Liver (tissue), 9 donors: ENCODE measurements around the gene TUBE1. TPM values are rescaled to one million over a fixed set of nuclear protein-coding genes. Genes with fewer than 3 reads are reported as not detected.

Source experiments
- DNase-seq: peaks from one replicate; pipeline ENCODE4 v3.0.0-alpha.2; 2017; ENCODE audit warnings: low spot score
- H3K27ac ChIP-seq, 2 donors: one replicate each; pipeline ENCODE4 v1.7.0; 2013; ENCODE audit warnings: inconsistent platforms in 2 of 2, low read length in 2 of 2, control low read depth in 1 of 2, low read depth in 1 of 2, mild to moderate bottlenecking in 1 of 2
- H3K27me3 ChIP-seq, 4 donors: one replicate each; pipeline versions ENCODE4 v1.6.1 to v1.7.0; 2013; ENCODE audit warnings: low read length in 3 of 4, inconsistent platforms in 1 of 4, mild to moderate bottlenecking in 1 of 4, moderate library complexity in 1 of 4; ENCODE audit not compliant: control insufficient read depth in 4 of 4, insufficient read depth in 4 of 4
- H3K36me3 ChIP-seq, 4 donors: one replicate each; pipeline versions ENCODE4 v1.6.1 to v1.7.0; 2013; ENCODE audit warnings: low read length in 3 of 4, mild to moderate bottlenecking in 3 of 4, low read depth in 1 of 4, moderate library complexity in 1 of 4; ENCODE audit not compliant: control insufficient read depth in 4 of 4, insufficient read depth in 3 of 4
- H3K4me1 ChIP-seq, 4 donors: one replicate each; pipeline versions ENCODE4 v1.6.1 to v1.7.0; 2013; ENCODE audit warnings: low read length in 3 of 4, mild to moderate bottlenecking in 3 of 4, moderate library complexity in 1 of 4; ENCODE audit not compliant: control insufficient read depth in 4 of 4, insufficient read depth in 4 of 4
- H3K4me3 ChIP-seq, 3 donors: one replicate each; pipeline versions ENCODE4 v1.6.1 to v1.7.0; 2013; ENCODE audit warnings: low read length in 3 of 3, control low read depth in 1 of 3, low read depth in 1 of 3, mild to moderate bottlenecking in 1 of 3
- H3K9ac ChIP-seq, 2 donors: one replicate each; pipeline ENCODE4 v1.7.0; 2013; ENCODE audit warnings: low read length in 2 of 2, mild to moderate bottlenecking in 2 of 2, moderate library complexity in 2 of 2, control low read depth in 1 of 2, low read depth in 1 of 2
- H3K9me3 ChIP-seq, 4 donors: one replicate each; pipeline versions ENCODE4 v1.6.1 to v1.7.0; 2013; ENCODE audit warnings: low read length in 3 of 4; ENCODE audit not compliant: control insufficient read depth in 4 of 4
- EGR1 ChIP-seq, 2 donors: IDR thresholded peaks; 2 replicates each; pipeline ENCODE4 v1.6.1; 2016 to 2018; ENCODE audit warnings: antibody characterized with exemption in 2 of 2, low read depth in 2 of 2
- FOXA1 ChIP-seq: IDR thresholded peaks from 2 replicates; pipeline ENCODE4 v1.6.1; 2016; ENCODE audit warnings: antibody characterized with exemption
- FOXA2 ChIP-seq: IDR thresholded peaks from 2 replicates; pipeline ENCODE4 v1.6.1; 2016; ENCODE audit warnings: antibody characterized with exemption
- GABPA ChIP-seq, 2 donors: IDR thresholded peaks in 1 of 2; conservative IDR thresholded peaks in 1 of 2; 2 replicates each; pipeline ENCODE4 v1.6.1; 2016; ENCODE audit warnings: antibody characterized with exemption in 2 of 2, mild to moderate bottlenecking in 1 of 2, moderate library complexity in 1 of 2
- HNF4A ChIP-seq, 2 donors: conservative IDR thresholded peaks; 2 replicates each; pipeline ENCODE4 v1.6.1; 2016; ENCODE audit warnings: antibody characterized with exemption in 2 of 2, mild to moderate bottlenecking in 2 of 2
- HNF4G ChIP-seq: IDR thresholded peaks from 2 replicates; pipeline ENCODE4 v1.6.1; 2016; ENCODE audit warnings: antibody characterized with exemption
- NR2F2 ChIP-seq: IDR thresholded peaks from 2 replicates; pipeline ENCODE4 v1.6.1; 2016; ENCODE audit warnings: antibody characterized with exemption
- RAD21 ChIP-seq, 2 donors: IDR thresholded peaks; 2 replicates each; pipeline ENCODE4 v1.6.1; 2016; ENCODE audit warnings: antibody characterized with exemption in 2 of 2, mild to moderate bottlenecking in 2 of 2
- WGBS: extraction: QIAGEN DNeasy Blood & Tissue Kit; methylation state at CpG from one replicate; pipeline ENCODE4 v1.1.7; 2013; 5-methylcytosine and 5-hydroxymethylcytosine counted together
- polyA plus RNA-seq, 2 donors: library from polyadenylated mRNA; stranded (reverse) in 1 of 2; unstranded in 1 of 2; fragments of 200-250 nt in 1 of 2; fragments of >200 nt in 1 of 2; fragmentation: Nextera tagmentation in 1 of 2; extraction: Ambion mirVana in 1 of 2; gene quantifications; one replicate each; pipeline versions ENCODE4 v1.2.1 to v1.2.3, GENCODE V29; 2013 to 2015
- total RNA-seq, 2 donors: library from RNA; depleted of rRNA; stranded (reverse); fragments of >200 nt; gene quantifications; one replicate each; pipeline ENCODE4 v1.2.3, GENCODE V29; 2014
- TF ChIP-seq, protein P1 (sequence below): IDR thresholded peaks from 2 replicates; pipeline ENCODE4 v1.6.1; 2016; ENCODE audit warnings: antibody characterized with exemption
- TF ChIP-seq, protein P2 (sequence below): IDR thresholded peaks from 2 replicates; pipeline ENCODE4 v1.6.1; 2016; ENCODE audit warnings: antibody characterized with exemption
- donor health status: healthy.
- donor health status: healthy.
- donor health status: healthy.
- donor health status: healthy.
- donor health status: healthy.

Gene TUBE1
- total and polyA plus RNA-seq, 4 donors = 8.8 to 45.4 (median 25.4) TPM

DNA sequence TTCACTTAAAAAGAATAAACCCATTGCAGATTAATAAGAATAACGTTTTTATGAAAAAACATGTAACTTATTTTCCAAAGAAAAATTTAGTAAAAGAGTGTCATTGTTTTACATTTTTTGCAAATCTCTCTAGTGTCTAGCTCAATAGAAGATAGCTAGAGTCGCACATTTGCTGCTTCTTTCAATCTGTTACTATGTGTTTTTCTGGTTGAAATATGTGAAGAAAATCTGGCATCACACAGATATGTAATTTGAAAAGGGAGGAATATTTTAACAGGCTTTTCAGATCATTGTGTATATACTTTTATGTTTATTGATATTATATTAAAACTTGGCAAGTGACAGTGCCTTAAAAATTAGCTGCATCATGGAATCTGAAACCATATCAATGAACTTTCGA, 24.3 kb downstream of the TUBE1 start:
- Histone ChIP-seq H3K4me3 (no peak overlapping the region), H3K4me1 (peaks cover 0 to 15% (median 6%) of the 10 kb centered on the region in 4 donors), H3K9ac (no peak overlapping the region), H3K9me3 (no peaks in the 10 kb centered on the region), H3K27me3 (no peaks in the 10 kb centered on the region), H3K36me3 (no peaks in the 10 kb centered on the region), H3K27ac (no peak overlapping the region)
- TF ChIP-seq, protein P1, sequence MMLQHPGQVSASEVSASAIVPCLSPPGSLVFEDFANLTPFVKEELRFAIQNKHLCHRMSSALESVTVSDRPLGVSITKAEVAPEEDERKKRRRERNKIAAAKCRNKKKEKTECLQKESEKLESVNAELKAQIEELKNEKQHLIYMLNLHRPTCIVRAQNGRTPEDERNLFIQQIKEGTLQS = no peak
- TF ChIP-seq NR2F2 (no peak), HNF4G (no peak)
- TF ChIP-seq, protein P2, sequence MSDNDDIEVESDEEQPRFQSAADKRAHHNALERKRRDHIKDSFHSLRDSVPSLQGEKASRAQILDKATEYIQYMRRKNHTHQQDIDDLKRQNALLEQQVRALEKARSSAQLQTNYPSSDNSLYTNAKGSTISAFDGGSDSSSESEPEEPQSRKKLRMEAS = no peak
- WGBS = 85% methylated on average over 3 of the region's 3 CpGs
- DNase-seq = no peak

DNA sequence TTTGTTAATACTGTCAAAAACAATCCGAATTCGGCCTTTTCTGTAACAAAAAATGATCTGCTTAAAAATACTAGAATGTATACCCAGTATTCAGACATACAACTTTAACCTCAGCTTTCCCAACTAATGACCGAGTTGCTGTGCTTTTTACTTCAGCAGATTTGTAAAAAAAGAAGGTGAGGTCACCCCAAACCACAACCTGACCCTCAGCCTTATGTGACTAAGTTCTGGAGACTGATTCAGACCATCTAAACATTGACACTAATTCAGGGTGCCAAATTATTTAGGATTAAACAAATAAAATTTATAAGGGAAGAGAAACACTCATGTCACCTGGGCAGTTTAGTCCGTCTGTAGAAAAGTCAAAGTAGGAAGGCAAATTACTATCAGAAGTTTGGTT, 25.7 kb downstream of the TUBE1 start:
- Histone ChIP-seq H3K27me3 (no peaks in the 10 kb centered on the region), H3K9ac (no peak overlapping the region), H3K36me3 (no peaks in the 10 kb centered on the region), H3K9me3 (no peaks in the 10 kb centered on the region), H3K4me3 (no peak overlapping the region), H3K27ac (no peak overlapping the region), H3K4me1 (peaks cover 0 to 23% (median 14%) of the 10 kb centered on the region in 4 donors)
- 93% methylated on average over 4 of the region's 4 CpGs for WGBS
- no peak for DNase-seq
- no peak for TF ChIP-seq RAD21 (IDR thresholded peaks at IDR 0.05)
- no peak for TF ChIP-seq FOXA2
- no peak for TF ChIP-seq FOXA1
- no peak for TF ChIP-seq HNF4A (conservative IDR thresholded peaks at IDR 0.05)

DNA sequence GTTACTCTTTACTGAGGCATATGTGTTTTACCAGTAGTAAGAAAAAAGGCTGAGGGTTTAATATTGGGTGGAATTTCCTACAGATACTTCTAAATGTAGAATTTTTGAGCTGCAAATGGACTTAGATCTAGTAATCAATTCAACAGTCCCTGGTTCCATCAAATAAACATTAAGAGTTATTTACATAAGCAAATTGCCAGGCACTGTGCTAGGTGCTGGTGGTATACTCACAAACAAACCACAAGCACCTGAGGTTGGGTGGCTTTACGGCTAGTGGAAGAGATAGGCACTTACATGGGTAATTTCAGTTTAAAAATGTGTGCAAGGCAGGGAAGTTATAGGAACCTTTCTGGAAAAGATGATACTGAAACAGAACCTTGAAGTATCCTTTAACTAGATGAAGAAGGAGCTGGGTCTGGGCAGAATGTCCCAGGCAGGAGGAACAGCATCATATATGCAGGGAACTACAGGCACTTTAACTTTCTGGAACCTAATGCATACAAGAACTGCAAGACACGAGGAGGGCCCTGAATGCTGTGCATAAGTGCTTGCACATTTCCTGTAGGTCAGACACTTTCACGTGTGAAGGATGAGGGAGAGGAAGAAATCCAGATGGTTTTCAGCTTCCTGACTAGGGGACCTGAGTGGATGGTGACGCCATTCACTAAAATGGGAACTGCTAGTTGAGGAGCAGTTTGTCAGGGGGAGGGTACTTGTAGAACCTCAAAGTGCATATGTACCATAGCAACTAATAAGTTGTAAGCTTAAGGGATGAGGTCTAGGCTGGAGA, 28.8 kb downstream of the TUBE1 start:
- no peaks in the 10 kb centered on the region for H3K36me3 ChIP-seq
- H3K9ac ChIP-seq = no peak overlapping the region
- H3K27me3 ChIP-seq = no peaks in the 10 kb centered on the region
- H3K4me3 ChIP-seq = no peak overlapping the region
- peaks cover 0 to 20% (median 14%) of the 10 kb centered on the region in 4 donors for H3K4me1 ChIP-seq
- TF ChIP-seq HNF4A (conservative IDR thresholded peaks at IDR 0.05) = peak in 1 of 2 donors; percentile 13
- no peak for TF ChIP-seq EGR1 (IDR thresholded peaks at IDR 0.05; ENCODE audit: low read depth in 2 of 2)
- peak; percentile 40 for TF ChIP-seq FOXA2
- WGBS = 57% methylated on average over 4 of the region's 4 CpGs
- DNase-seq = no peak
- H3K9me3 ChIP-seq = no peaks in the 10 kb centered on the region
- no peak overlapping the region for H3K27ac ChIP-seq

DNA sequence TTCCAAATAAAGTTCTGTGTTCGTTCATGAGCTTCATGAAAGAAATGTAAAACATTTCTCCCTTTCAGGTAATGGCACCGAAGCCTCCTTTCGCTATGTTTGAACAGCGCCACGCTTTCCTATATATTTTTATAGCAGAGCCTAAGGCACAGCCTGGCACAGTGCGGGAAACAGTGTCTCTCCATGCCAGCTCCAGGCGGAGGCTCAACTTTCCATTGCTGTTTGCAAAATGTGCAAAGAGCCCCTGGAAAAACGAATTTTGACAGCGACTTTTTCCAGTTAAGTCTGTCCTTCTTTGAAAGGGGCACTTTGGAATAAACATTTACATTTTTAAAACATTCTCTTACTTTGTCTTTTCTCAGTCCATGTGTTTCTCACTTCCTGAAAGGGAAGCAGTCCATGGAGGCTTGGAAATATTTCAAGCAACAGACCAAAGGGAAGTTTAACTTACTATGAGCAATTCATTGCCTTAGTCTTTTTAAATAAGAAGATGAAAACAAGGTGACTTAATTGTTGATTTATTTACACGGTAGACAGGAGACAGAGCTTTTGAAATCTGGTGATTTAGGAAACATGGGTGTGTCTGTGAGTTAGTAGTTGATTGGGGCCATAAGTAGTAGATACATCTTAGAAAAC, 32.6 kb downstream of the TUBE1 start:
- DNase-seq = no peak
- 83% methylated on average over 10 of the region's 10 CpGs for WGBS
- Histone ChIP-seq H3K9me3 (no peaks in the 10 kb centered on the region), H3K4me3 (no peak overlapping the region), H3K4me1 (peaks cover 0 to 28% (median 20%) of the 10 kb centered on the region in 4 donors), H3K36me3 (no peaks in the 10 kb centered on the region), H3K27me3 (no peaks in the 10 kb centered on the region), H3K27ac (no peak overlapping the region), H3K9ac (no peak overlapping the region)
- TF ChIP-seq FOXA2 (no peak), GABPA (IDR thresholded peaks at IDR 0.05 in 1 of 2, conservative IDR thresholded peaks at IDR 0.05 in 1 of 2) (no peak), RAD21 (IDR thresholded peaks at IDR 0.05) (no peak)
